Motor neuron (in vitro differentiated cells): ENCODE measurements around the gene OTUD7B. TPM values are rescaled to one million over a fixed set of nuclear protein-coding genes. Genes with fewer than 3 reads are reported as not detected.
A peak's percentile ranks its signal among the peaks of the same experiment; 100 is the strongest.
"Not testable (repeated sequence)": the region's sequence is repeated elsewhere in the genome, so short reads cannot be mapped to it uniquely, and the experiment has no call there.

Experiments
- ATAC-seq, 8 experiments: fragments of 200-7000 bp; cut with Tn5 transposase; replicated peaks in 6 of 8; 2 replicates each; pipeline ENCODE4 v1.8.0; 2021; ENCODE audit warnings: mild to moderate bottlenecking in 8 of 8, moderate library complexity in 8 of 8
- H3K27ac ChIP-seq, 2 donors: fragments of 250-450 bp; sonication (Bioruptor Pico); 2 replicates each; pipeline ENCODE4 v1.9.0; 2021; ENCODE audit warnings: antibody characterized with exemption in 2 of 2, mild to moderate bottlenecking in 2 of 2, moderate library complexity in 1 of 2
- H3K4me1 ChIP-seq, 2 donors: fragments of 250-450 bp; sonication (Bioruptor Pico); replicated peaks in 1 of 2; 2 replicates each; pipeline ENCODE4 v1.6.1; 2021; ENCODE audit warnings: antibody characterized with exemption in 2 of 2, mild to moderate bottlenecking in 2 of 2, moderate library complexity in 1 of 2
- H3K4me3 ChIP-seq, 5 donors: fragments of 250-450 bp; sonication (Bioruptor Pico); 2 replicates each; pipeline ENCODE4 v1.9.0; 2021; ENCODE audit warnings: antibody characterized with exemption in 5 of 5, mild to moderate bottlenecking in 5 of 5, moderate library complexity in 4 of 5
- WGBS, 10 experiments: fragments of 450-650 bp; shearing (Covaris generic); methylation state at CpG; one replicate each; pipeline ENCODE4 v1.0.0; 2022; 5-methylcytosine and 5-hydroxymethylcytosine counted together
- in situ Hi-C, 9 experiments: fragments of 400-800 bp; cut with MboI; loops; one replicate each; pipeline ENCODE4 v1.15.0; 2021; ENCODE audit warnings: low sequenced_read_pairs in 9 of 9, low pct_unique_long_range_greater_than_20kb in 2 of 9; ENCODE audit not compliant: unreplicated experiment in 9 of 9
- total RNA-seq, 8 experiments: library from RNA; unstranded; fragments of 300-600 nt; gene quantifications; 2 replicates each; pipeline versions ENCODE4 v1.2.3 to v1.2.4, GENCODE V29; 2022

Gene OTUD7B
- 10 to 100 TPM in 6 of 8 experiments, 1 to 10 TPM in 2; 9.5 to 17.7 (median 11.9) TPM for total RNA-seq

DNA sequence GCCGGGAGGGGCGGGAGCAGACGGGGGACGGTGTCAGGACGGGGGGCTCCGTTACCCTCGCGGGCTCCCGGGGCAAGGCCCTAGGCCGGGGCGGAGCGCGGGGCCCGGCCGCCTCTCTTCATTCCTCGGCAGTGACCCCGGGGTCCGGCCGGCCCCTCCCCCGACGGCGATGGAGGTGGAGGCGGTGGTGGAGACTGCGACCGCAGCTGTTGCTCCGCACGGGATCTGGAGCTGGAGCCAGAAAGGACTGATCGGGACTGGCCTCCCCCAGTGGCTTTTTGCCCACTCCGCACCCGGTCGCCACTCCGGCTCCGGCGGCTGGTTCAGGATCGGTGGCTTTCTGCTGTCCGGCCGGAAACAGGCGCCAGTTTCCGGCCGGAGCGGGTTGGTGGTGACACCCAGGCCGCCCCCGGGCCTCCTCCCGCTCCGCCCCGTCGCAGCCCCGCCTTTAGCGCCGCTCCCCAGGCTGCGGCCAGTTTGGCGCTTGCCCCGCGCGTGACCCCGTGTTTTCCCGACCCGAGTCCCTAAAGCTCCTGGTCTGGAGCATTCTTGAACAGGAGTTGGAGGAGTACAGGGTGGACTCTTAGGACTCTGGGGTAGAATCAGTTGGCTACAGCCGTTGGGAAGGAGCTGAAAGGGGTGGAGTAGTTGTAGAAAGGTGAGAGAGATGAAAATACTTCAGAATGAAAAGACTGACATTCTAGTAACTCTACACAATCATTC, at the start of gene OTUD7B:
TSS of gene OTUD7B (minus strand) at position 334 of the 723 bp plus-strand sequence. CDS start 33,216 bp downstream, outside the sequence.
- 0 to 4% (median 0%) methylated on average over 1 to 13 of the region's 59 CpGs; no CpG with 5 or more reads in 2 of the 10 experiments for WGBS, 10 experiments
- in situ Hi-C loops, result no loop called here
- ATAC-seq, result peak; percentile 76 to 95 (median 90)
- H3K4me1 ChIP-seq, result peaks cover 10 to 17% of the 10 kb centered on the region in 2 donors
- H3K4me3 ChIP-seq, result peak within 1 kb of the TSS; percentile 64 to 97 (median 79)
- peak within 1 kb of the TSS; percentile 77 to 89 for H3K27ac ChIP-seq

GRCh38 chr1:150060260-150060659, 49.7 kb upstream of the OTUD7B start:
- H3K4me1 ChIP-seq, result peaks cover 0 to 3% of the 10 kb centered on the region in 2 donors
- 40 to 100% (median 71%) methylated on average over 1 to 4 of the region's 4 CpGs for WGBS, 10 experiments
- ATAC-seq, result no peak
- in situ Hi-C loops, result loop anchor here in 1 of 9 experiments (25.0 kb wide), 1 partner anchor 98 kb away; no protein-coding TSS in a partner anchor
- H3K27ac ChIP-seq, result no peak overlapping the region
- H3K4me3 ChIP-seq, result no peak overlapping the region

DNA sequence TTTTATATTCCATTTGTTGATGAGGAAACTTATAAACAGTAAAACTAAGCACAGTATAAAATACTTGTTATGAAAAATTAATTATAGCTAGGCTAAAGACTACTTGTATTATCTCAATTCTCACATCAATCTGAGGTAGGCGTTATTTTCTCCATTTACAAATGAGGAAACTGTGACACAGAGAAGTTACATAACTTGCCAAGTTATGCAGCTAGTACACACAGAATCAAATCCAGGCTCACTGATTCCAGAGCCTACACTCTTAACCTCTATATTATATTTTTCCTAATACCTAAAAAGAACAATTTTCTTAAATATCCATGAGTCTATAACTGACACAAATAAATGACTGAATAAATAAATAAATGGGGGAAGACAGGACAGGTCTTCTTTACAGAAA, 45.9 kb upstream of the OTUD7B start:
- WGBS, 10 experiments, result 22 to 100% (median 83%) methylated on average over 1 of the region's 1 CpG; no CpG with 5 or more reads in 2 of the 10 experiments
- Histone ChIP-seq H3K4me3 (no peak overlapping the region), H3K27ac (no peak overlapping the region), H3K4me1 (no peaks in the 10 kb centered on the region)
- in situ Hi-C loops, result loop anchor here in 3 of 9 experiments (10.0 to 25.0 kb wide), 2 partner anchors 92 to 94 kb away; no protein-coding TSS in a partner anchor
- ATAC-seq, result no peak

- not testable (repeated sequence) for ATAC-seq, H3K27ac ChIP-seq, H3K4me3 ChIP-seq, H3K4me1 ChIP-seq
- 83 to 100% (median 96%) methylated on average over 1 to 4 of the region's 4 CpGs; no CpG with 5 or more reads in 1 of the 10 experiments for WGBS, 10 experiments
- in situ Hi-C loops, result loop anchor here in 3 of 9 experiments (10.0 to 25.0 kb wide), 2 partner anchors 91 to 93 kb away; no protein-coding TSS in a partner anchor
Measured at GRCh38 chr1:150055507-150055906, 45.0 kb upstream of the OTUD7B start.

- ATAC-seq, result no peak
- in situ Hi-C loops, result loop anchor here in 3 of 9 experiments (10.0 to 25.0 kb wide), 2 partner anchors 89 to 92 kb away; no protein-coding TSS in a partner anchor
- 40 to 83% (median 73%) methylated on average over 1 to 3 of the region's 3 CpGs; no CpG with 5 or more reads in 3 of the 10 experiments for WGBS, 10 experiments
Measured at GRCh38 chr1:150053926-150054325, 43.4 kb upstream of the OTUD7B start.

DNA sequence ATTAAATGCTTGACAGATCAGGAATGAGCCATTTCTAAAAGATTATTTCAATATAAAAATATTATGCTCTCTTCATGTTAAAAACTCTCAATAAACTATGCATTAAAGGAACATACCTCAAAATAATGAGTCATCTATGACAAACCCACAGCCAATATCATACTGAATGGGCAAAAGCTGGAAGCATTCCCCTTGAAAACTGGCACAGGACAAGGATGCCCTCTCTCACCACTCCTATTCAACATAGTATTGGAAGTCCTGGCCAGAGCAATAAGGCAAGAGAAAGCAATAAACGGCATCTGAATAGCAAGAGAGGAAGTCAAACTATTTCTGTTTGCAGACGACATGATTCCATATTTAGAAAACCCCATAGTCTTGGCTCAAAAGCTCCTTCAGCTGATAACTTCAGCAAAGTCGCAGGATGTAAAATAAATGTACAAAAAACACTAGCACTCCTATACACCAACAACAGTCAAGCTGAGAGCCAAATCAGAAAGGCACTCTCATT, 41.4 kb upstream of the OTUD7B start:
- in situ Hi-C loops, result loop anchor here in 3 of 9 experiments (10.0 to 25.0 kb wide), 2 partner anchors 87 to 90 kb away; no protein-coding TSS in a partner anchor
- H3K27ac ChIP-seq, H3K4me1 ChIP-seq, H3K4me3 ChIP-seq, ATAC-seq: not testable (repeated sequence)
- 0 to 83% (median 63%) methylated on average over 1 to 3 of the region's 3 CpGs for WGBS, 10 experiments

More at GRCh38 chr1:150053926-150054325, 43.4 kb upstream of the OTUD7B start:
- Histone ChIP-seq H3K4me1 (no peaks in the 10 kb centered on the region), H3K27ac (no peak overlapping the region), H3K4me3 (no peak overlapping the region)

- in situ Hi-C loops, result loop anchor here in 3 of 9 experiments (10.0 to 25.0 kb wide), 2 partner anchors 86 to 89 kb away; no protein-coding TSS in a partner anchor
- WGBS, 10 experiments, result 20 to 100% (median 63%) methylated on average over 1 to 7 of the region's 7 CpGs
- no peak overlapping the region for H3K4me3 ChIP-seq
- H3K4me1 ChIP-seq, result no peaks in the 10 kb centered on the region
- ATAC-seq, result no peak
- H3K27ac ChIP-seq, result no peak overlapping the region
Measured at GRCh38 chr1:150051089-150051373, 40.5 kb upstream of the OTUD7B start.

- 33 to 100% (median 80%) methylated on average over 1 to 2 of the region's 2 CpGs; no CpG with 5 or more reads in 1 of the 10 experiments for WGBS, 10 experiments
- in situ Hi-C loops, result loop anchor here in 3 of 9 experiments (10.0 to 25.0 kb wide), 2 partner anchors 85 to 88 kb away; no protein-coding TSS in a partner anchor
- Histone ChIP-seq H3K27ac (no peak overlapping the region), H3K4me1 (no peaks in the 10 kb centered on the region), H3K4me3 (no peak overlapping the region)
- no peak for ATAC-seq
Measured at GRCh38 chr1:150049926-150050325, 39.4 kb upstream of the OTUD7B start.

DNA sequence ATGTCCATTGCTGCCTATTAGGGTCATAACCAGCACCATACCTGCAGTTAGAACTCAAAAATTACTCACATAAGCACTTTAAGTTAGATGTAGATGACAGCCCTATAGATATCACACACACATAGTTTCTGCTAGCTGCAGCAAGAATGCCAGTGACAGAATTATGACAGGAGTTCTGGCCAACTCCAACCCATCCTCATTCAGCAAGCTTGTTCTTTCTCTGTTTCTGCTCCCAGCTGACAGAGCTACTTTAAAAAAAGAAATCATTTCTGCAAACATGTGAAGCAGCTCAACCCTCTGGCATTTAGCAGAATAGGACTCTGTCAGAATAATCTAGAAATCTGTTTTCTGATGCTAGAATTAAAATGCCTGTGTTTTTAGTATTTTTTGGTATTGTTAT, 23.8 kb upstream of the OTUD7B start:
- Histone ChIP-seq H3K4me1 (no peaks in the 10 kb centered on the region), H3K4me3 (no peak overlapping the region), H3K27ac (no peak overlapping the region)
- no peak for ATAC-seq
- in situ Hi-C loops, result no loop called here

DNA sequence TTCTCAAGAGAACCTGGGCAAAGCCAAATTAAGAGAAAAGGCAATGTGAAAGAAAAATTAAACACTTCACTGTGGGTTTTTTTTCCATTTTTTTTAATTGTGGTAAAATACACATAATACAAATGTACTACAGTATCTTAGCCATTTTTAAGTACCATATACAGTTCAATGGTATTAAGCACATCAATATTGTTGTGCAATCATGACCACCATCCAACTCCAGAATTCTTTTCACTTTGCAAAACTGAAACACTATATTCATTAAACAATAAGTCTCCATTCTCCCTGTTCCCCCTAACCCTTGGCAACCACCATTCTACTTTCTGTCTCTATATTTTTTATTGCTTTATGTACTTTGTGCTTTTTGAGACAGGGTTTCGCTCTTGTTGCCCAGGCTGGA, 17.8 kb upstream of the OTUD7B start:
- Histone ChIP-seq H3K27ac (no peak overlapping the region), H3K4me1 (no peaks in the 10 kb centered on the region), H3K4me3 (no peak overlapping the region)
- WGBS, 10 experiments, result 100% methylated on average over 1 of the region's 1 CpG; no CpG with 5 or more reads in 5 of the 10 experiments
- in situ Hi-C loops, result loop anchor here in 1 of 9 experiments (10.0 kb wide), 1 partner anchor 64 kb away; no protein-coding TSS in a partner anchor
- no peak for ATAC-seq

DNA sequence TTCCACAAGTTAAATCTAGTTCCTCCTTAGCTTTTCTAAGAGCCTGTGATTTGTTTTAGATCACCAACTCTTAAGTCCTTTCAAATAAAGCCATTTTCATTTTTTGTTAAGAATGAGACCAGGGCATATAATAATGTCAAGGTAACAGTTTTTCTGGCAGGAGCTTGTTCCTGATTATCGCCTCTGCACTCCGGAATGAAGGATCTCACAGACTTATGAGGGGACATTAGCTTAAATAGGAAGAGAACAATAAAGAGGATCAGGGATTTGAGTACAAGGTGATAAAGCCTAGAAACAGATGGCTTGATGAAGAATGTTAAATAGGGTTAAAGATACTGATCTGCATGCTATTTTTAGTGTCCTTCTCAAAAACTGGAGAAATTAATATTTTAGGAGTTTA, 13.6 kb upstream of the OTUD7B start:
- no peak for ATAC-seq
- WGBS, 10 experiments, result 52 to 100% (median 91%) methylated on average over 2 of the region's 2 CpGs; no CpG with 5 or more reads in 1 of the 10 experiments
- Histone ChIP-seq H3K27ac (no peak overlapping the region), H3K4me3 (no peak overlapping the region), H3K4me1 (no peaks in the 10 kb centered on the region)
- in situ Hi-C loops, result loop anchor here in 1 of 9 experiments (10.0 kb wide), 1 partner anchor 59 kb away; no protein-coding TSS in a partner anchor

GRCh38 chr1:150022357-150022756, 11.8 kb upstream of the OTUD7B start:
- no peak for ATAC-seq
- in situ Hi-C loops, result loop anchor here in 1 of 9 experiments (10.0 kb wide), 1 partner anchor 58 kb away; no protein-coding TSS in a partner anchor
- 50 to 100% (median 79%) methylated on average over 1 to 6 of the region's 6 CpGs; no CpG with 5 or more reads in 1 of the 10 experiments for WGBS, 10 experiments

GRCh38 chr1:150021191-150021694, 10.7 kb upstream of the OTUD7B start:
- Histone ChIP-seq H3K4me1 (no peaks in the 10 kb centered on the region), H3K4me3 (no peak overlapping the region), H3K27ac (no peak overlapping the region)
- WGBS, 10 experiments, result 43 to 84% (median 72%) methylated on average over 2 to 5 of the region's 5 CpGs; no CpG with 5 or more reads in 2 of the 10 experiments
- ATAC-seq, result peak in 3 of 8 experiments; percentile 33 to 70 (median 58)
- in situ Hi-C loops, result loop anchor here in 1 of 9 experiments (10.0 kb wide), 1 partner anchor 56 kb away; no protein-coding TSS in a partner anchor

More at GRCh38 chr1:150022357-150022756, 11.8 kb upstream of the OTUD7B start:
- H3K4me3 ChIP-seq, result no peak overlapping the region
- H3K4me1 ChIP-seq, result no peaks in the 10 kb centered on the region
- H3K27ac ChIP-seq, result no peak overlapping the region
